GM21737 (cell line): ENCODE results near the gene GRID1.

Experiments used
- ATAC-seq: cut with Tn5 transposase; IDR thresholded peaks from one replicate; pipeline ENCODE4 v1.9.1; 2021; ENCODE audit warnings: mild to moderate bottlenecking, moderate library complexity; ENCODE audit not compliant: unreplicated experiment

The GRID1 gene

DNA sequence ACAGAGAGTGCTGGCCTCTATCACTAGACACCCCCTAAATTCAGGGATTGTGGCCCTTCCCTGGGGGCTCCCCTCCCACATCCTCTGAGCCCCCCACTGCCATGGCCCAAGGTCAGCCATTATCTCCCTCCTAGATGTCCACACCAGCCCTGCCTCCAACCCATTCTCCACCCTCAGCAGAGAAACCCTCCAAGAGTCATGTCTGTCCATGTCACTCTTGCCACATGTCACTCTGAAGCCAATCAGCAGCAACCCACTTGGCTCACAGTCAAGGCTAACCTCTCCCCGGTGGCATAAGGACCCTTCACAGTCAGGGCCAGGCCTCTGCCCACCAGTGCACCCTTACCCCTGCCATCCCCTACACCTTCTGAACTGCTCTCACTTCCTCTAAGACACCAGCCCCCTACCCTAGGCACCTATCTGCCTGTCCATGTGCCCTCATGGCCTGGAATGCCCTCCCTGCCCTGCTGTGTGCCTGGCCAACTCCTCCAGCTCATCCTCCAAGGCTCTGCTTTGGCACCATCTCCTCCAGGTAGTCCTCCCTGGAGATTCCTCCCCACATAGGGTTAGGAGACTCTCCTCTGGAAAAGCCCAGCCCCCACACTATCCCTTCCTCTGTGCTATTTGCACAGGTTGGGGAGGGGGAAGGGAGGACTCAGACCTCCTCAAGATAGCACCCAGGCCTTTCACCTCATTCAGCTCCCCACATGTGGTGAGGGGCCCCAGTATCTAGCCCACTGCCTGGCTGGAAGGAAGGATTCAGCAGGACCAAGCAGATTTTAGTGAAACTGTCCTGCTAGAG lies 83.7 kb downstream of the GRID1 start:
- no peak for ATAC-seq

DNA sequence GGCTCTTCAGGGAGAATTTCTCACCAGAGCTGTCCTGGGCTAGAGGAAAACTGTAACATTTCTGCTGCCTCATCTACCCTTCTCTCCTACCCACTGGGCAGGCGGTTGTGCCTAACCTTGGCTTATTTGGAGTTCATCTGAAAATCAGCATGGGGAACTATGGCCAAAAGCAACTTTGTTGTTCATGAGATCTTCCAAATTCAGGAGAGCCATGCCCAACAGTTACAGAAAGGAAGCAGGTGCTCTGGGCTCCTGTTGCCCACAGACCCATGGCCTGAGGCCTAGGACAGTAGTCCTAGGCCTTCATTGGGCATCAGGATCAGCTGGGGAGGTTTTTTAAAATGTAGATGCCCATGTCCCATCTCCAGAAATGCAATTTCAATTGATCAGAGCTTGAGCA lies 85.2 kb downstream of the GRID1 start:
- ATAC-seq = no peak

DNA sequence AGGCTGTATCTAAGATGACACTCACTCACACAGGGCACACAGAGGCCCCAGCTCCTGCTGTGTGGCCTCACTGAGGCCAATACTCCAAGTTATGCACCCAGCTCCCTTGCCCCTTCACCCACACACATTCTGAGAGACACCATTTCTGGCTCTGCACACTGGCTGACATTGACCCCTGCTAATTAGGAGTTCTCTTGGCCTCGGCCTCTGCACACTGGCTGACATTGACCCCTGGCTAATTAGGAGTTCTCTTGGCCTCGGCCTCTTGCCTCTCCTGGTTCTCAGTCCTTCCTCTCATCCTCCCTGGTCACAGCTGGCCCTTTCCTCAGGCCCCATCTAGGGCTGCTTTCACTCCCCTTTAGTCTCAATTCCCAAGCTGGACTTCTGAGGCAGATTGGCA lies 97.3 kb downstream of the GRID1 start:
- ATAC-seq = no peak

DNA sequence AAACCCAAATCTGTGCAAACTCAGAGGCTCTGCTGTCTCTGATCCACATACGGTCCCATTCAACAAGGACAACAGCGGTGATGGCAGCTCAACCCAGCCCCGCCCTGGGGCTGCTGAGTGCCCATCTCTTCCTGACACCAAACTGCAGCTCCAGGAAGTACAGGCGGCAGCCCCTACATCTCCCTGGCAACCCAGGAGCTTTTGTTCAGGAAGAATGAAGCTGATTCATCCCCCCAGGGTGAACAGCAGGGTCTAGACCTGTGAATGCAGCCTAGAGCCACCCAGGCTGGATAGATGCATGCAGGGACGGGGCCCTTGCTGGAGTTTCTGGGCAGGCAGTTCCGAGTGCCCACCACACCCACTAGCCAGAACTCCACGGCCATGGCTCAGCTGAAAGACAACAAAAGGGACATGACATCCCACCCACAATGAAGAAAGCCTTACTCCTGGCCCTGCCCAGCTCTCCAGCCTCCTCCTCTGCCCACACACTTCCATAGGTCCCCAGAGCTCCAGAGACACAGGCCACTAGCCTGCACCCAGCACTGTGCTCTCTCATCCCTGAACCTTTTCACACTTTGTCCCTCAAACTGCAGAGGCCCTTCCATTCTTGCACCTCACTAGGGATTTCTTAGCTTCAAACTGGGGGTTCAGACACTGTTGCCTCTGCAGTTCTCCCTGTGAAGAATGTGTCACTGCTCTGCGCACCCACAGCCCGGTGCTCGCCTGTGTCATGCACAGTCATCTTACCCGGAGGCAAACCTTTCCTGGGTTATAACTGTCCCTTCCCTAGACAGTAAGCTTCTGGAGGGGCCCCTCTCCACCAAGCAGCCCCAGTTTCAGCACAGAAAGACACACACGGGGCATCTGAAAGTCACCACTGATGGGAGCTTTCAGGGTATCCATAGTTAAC lies 99.1 kb downstream of the GRID1 start:
- no peak for ATAC-seq

DNA sequence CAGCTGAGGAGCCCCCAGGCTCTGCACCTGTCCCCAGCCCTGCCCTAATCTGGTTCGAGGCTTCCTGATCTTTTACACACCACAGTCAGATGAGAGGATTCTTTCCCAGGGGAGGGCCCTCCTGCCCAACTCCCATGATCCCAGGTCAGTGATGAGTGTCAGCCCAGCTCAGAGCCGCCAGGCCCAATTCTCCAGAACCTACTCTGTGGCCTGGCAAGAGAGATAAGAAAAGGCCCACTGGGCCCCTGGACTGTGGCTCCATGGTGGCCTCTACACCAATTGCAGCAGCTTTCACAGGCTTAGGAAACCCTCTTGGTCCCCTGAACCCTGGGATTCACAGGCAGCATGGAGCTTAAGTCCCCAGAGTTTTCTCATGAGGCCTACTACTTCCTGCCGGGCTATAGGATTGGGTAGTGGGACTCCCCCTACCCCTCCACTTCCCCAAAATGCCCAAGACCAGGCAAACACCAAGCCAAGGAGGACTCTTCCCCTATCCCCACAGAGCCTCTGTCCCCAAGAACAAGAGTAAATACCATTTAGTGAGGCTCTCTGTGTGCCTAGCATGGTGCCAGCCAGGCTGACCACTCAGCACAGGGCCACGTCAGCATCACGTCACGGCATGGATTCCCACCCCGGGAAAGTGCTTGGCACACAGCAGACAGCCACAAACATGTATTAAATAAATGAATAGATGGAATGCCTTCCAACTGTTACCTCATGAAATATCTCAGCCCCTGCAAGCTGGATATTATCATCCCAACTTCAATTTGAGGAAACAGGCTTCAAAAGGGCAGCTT lies 100.0 kb downstream of the GRID1 start:
- ATAC-seq = no peak

DNA sequence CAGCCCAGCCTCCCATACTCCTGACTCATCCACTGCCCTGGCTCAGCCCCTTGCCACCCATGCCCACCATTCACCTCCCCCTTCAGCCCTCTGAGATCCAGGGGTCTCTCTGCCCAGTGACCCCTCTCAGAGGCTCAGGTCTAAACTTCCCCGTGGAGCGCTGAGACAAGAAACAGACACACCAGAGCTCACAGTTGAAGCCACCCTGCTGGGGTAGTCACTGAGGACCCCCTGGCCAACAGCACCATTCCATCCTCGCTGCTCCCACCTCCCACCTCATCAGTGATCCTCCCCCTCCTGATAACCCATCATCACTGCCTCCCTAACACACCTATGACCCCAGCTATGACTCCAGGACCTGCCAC lies 100.7 kb downstream of the GRID1 start:
- ATAC-seq = no peak

DNA sequence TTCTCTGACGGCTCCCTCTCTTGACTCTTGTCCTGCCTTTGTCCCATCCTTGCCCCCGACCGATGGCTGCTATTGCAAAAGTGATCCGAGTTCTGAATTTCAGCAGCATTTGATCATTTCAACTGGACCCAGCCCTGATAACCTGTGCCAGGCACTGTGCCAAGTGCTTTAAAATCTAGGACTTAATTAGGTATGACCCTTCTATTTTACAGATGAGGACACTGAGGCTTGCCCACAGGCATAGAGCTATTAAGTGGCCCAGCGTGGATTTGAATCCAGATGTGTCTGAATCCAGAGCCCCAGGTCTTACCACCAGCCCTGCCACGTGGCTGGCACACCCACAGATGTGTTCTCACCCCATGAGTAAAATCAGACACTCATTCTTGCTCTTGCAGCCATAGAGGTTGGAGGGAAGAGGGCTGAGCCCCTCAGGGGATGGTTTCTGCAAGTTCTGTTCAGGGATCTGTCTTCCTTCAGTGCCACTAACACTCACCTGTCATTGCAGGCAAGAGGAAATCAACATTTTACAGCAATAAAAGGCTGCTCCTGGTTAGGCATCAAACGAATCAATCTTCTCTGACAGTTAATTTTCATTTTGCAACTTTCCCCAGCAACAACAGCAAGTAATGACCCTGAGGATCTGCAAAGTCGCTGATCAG lies 101.2 kb downstream of the GRID1 start:
- ATAC-seq = no peak

DNA sequence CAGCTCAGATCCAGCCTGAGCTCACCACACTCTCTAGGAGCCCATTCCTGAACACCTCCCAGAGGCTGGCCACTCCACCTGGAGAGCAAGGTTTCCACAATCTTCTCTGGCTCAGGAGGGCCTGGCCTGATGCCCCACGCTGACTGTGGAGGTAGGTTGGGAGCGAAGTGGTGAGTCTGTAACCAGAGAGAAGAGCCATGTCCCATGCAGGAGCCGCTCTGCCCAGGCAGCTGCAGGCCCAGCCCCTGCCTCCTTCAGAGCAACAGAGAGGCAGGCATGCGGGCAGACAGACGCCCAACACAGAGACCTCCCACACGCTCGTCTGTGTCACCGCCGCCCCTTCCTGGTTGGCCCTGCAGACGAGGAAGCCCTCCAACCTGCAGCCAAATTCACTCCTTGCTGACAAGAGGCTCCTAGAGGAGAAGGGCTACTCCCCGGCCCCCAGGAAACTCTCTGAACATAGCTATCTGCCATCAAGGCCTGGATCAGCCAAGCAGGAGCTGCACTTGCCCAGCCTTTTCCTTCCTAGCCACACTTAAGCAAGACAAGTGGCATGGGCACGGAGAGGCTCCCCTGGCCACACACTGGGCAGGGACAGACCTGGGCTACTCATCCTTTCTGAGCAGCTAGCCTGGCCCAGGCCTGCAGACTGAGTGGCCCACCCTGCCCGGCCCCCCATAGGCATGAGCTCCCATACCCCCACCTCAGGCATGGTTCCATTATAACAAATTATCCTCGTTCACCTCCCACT lies 101.9 kb downstream of the GRID1 start:
- ATAC-seq = no peak

DNA sequence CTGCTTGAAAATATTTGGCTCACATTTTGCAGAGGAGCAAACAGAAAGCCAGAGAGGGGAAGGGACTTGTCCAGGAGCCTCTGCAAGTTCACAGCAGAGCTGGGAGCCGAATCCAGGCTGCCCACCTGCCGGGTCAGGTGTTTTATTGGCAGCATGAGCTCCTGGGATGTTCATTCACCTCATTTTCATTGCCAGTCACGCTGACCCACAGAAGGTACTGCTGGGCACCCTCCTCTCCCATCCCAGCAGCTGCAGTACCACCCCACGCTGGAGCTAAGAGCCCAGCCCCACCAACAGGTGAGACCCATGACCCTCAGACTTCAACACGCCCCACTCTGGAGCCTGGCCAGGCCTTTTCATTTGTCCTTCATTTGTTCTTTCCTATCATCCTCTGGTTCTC lies 102.7 kb downstream of the GRID1 start:
- ATAC-seq = no peak

DNA sequence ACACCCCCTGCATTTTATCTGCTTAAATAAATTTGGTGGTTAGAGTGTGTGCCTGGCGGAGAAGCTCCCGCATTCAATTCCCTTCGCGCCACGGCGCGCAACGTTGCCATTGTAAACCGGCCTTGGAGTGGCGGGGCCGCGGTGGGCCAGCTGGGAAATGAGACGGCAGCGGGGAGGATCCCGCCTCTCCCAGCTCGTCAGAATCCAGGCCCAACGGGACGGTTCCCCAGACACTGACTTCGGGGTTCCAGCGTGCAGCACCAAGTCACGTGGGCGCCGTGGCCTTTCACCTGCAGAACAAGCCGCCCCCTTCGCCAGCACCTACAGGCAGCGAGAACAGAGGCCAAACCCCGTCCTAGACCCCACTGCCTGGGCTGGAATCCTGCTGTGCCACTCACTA lies 103.4 kb downstream of the GRID1 start:
- ATAC-seq = no peak

DNA sequence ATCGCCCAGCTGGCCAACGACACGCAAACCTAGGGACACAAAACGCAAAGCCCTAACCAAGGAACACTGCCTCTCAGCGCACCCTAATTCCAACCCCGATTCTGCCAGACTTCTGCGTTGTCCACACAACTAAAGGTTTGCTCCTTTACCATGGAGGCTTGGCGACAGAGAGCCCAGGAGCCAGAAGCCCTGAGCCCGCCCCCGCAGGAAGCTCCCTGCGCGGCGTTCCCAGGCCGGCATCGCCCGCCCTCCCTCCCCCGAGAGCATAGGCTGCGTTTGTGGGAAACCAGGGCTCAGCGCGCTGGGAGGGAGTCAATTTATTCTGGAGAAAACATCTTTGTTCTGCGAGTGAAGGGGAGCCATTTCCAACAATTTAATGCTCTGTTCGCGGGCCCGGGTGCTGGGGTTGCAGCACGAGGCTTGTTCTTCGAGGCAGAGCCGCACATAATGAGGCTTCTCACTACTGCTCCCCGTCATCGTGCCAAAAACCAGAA lies 103.9 kb downstream of the GRID1 start:
- no peak for ATAC-seq

DNA sequence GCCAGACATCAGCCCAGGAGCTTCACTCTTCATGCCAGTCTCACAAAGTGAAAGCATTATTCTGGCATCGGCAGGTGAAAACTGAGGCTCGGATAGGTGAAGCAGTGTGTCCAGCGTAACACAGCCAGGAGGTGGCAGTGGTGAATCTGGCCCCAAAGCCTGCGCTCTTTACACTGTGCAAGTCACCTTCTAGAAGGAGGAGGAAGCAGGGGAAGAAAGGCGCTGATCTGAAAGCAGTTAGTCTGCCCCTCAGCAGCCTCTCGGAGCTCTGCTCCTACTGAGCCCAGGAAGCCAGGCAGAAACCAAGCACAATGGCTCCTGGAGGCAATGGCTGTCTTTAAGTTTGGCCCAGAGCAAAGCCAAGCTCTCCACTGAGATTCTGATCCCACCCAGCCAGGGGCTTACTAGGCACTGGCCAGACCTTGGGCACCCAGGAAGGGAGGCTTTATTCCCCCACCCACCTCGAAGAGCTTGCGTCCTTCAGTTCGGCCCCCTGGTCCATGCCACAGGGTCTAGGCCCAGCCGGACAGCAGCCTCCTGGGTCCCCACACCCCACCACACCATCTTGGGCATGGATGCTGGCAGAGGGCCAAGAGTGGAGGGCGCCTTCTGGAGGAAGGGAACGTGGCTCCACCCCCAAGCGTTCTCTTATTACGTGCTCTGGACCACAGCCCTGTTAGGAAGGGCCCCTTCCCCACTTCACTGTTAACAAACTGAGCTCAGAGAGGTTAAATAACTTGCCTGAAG lies 104.5 kb downstream of the GRID1 start:
- no peak for ATAC-seq

DNA sequence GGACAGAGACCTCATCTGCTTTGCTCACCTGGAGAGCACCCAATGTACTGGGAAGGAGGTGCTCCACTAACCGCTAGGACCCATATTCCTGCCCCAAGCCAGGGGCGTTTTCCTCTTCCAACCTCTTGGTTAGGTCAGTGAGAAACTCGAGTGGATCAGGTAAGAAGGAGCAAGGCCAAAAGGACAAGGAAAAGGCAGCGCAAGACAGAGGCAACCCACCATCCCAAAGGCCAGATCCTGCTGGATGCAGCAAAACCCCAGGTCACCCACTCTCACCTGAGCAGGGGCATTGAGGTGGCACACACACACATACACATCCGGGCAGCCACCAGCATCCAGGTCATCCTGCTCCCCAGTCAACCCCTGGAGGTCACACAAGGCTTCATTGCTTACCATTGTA lies 105.1 kb downstream of the GRID1 start:
- no peak for ATAC-seq

DNA sequence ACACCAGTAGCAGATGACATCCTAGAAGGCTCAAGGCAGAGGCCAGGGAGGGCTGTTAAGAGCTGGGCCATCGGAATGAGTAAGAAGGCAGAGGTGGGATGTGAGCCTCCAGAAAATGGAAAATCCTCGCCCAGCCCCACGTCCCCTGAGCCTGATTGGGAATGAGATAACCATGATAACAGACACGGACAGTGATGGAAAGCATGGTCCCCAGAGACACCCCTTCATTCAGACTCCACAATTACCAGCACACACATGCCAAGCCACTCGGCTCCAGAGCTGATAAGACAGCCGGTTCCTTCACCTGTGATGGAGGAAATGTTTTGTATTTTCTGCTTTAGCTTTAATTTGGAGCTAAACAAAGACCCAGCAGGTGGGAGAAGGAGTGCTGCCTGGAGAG lies 106.0 kb downstream of the GRID1 start:
- no peak for ATAC-seq

DNA sequence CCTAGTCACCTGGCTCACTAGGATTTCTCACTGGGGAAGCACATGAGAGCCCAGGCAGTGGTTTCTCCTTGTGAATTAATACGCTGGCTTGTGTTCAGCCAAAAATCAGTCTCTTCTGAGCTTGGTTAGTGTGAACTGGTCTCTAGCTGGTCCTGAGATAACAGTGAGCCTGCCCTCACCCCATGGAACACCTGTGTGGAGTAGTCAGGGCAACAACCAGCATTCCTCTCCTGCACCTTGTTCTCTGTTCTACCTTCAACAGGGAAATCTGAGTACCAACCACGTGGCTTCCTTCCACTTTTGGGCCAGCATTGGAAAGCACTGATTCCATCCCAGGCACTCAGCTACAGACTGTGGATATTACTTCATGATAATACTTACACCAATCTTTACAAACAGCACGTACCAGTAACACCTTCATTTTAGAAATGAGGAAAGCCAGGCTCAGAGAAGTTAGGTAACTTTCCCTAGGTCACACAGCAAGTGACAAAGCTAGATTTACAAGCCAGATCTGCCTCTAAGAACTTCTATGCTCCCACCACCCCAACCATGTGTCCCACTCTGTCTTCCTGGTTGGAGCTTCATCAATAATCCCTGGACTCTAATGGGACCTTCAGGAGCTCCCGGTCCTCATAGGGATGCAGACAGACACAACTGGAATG lies 106.6 kb downstream of the GRID1 start:
- no peak for ATAC-seq

DNA sequence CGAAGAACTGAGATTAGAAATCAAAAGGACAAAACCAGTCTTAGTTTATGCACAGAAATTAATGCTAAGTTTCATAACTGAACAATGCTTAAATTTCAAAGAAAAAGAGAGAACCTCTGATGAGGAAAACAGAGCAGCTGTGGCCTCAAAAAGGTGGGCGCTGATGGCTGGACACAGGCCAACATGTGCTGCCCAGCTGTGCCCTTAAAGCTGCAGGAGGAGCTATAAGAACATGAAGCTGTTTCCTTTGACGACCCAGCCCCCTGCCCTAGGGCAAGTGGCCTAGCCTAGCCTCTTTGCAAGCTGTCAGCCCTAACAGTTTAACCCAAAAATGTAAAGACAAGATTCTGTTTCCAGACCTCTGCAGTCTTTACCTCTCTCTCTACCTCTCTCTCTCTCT lies 107.7 kb downstream of the GRID1 start:
- ATAC-seq = no peak

DNA sequence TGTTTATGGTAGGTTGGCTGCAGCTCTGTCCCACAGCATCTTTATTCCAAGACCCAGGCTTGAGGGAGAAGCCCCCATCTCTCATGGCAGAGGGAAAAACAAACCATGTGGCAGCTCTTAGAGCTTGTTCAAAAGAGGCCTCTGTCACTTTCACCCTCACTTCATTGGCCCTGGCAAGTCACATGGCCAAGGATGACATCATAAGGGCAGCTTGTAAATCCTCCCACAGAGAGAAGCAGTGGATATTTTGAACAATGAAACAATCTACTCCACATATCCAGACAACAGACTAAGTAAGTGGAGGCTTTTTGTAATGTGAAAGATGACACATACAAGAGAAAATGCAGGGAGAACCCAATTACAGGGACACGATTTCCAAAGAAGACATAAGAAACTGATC lies 108.1 kb downstream of the GRID1 start:
- ATAC-seq = no peak

DNA sequence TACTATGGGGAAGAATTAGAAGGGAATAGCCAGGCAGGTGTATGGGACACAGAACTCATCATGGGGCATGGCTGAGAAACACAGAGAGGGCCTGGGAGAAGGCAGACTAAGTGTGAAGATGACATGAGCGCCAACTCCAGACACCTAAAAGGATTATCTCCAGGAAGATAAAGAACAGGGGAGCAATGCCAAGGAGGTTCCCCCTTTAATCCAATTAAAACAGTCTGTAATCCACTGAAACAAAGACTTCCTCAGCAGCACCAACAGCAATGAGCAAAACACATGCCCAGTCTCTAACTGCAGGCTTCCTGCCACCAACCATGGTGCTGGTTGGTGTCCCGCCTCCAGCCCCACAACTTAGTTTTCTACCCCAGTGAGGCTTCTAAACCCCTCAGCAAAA lies 108.9 kb downstream of the GRID1 start:
- ATAC-seq = no peak
